GM18858 (cell line): ENCODE results near the gene VASH2.
"Not testable (repeated sequence)": the region's sequence is repeated elsewhere in the genome, so short reads cannot be mapped to it uniquely, and the experiment has no call there.

Source experiments
- ATAC-seq: cut with Tn5 transposase; IDR thresholded peaks from one replicate; pipeline ENCODE4 v1.9.1; 2021; ENCODE audit not compliant: unreplicated experiment

Gene VASH2

DNA sequence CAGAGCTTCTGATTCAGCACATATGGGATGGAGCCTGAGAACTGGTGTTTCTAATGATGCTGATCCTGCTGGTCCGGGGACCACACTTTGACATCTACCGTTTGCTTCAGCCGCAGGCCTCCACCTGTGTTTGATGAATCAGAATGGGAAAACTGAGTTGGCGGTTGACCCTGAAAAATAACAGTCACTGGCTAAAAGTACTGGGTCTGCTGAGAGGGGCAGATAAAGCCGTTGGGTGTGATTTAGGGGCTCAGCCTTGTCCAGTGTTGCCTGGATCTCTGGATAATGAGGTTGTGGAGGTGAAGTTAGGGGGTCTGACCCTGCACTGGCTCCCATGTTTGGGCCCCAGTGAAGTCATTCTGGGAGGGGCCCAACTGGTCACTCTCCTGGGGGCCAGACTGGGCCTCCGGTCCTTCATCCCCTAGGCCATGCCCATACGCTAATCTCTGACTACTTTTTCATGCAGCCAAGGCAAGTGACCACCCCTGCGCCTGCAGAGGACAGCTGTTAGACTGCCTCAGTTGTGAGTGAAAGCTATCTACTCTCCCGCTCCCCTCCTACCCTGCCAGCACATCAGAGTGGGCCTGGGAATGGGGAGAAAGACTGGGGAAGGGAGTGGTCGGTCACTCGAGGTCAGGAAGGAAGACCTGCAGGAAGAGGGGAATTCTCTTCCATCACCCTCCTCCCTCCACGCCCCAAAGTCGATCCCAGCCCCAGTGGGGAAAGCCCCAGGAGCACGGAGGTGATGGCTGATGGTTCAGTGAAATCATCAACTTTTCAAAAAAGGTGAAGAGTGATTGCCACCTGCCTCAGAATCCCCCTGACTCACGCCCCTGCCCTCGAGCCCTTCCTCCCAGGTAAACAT, 27.7 kb downstream of the VASH2 start:
- peak; percentile 34 for ATAC-seq

DNA sequence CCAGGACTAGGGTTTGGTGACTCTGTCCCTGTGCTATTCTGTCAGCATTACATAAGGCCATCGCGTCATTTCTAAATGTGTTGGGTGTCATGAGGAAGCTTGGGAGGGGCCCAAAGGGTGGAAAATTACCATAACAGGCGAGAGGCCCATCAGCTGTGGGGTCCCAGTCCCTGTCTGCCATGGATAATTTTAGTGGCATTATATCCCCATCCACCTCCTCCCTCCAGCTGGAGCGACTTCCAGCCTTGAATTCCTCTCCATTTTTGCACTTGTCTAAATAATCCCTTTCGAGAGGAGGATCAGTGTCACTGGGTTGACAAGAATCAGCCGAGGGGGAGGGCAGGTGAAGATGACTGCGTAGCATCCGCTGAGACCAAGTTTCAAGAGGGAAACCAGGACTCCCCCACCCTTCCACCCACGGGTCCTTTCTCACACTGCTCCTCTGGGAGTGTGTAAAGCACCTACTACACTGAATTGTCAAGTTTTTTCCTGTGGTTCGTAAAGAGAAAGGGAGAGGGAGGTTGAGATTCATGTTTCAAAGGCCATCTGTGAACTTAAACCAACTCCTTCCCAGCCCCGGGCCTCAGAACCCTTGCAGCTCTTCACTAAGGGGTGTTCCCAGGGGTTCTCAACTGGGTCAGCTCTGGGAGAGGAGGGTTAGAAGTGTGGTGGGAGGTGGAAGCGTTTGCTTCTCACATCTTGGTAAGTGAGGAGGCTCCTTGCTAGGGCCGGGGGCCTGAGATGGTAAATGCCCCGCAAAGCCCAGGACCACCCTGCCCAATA, 29.2 kb downstream of the VASH2 start:
- peak; percentile 67 for ATAC-seq

DNA sequence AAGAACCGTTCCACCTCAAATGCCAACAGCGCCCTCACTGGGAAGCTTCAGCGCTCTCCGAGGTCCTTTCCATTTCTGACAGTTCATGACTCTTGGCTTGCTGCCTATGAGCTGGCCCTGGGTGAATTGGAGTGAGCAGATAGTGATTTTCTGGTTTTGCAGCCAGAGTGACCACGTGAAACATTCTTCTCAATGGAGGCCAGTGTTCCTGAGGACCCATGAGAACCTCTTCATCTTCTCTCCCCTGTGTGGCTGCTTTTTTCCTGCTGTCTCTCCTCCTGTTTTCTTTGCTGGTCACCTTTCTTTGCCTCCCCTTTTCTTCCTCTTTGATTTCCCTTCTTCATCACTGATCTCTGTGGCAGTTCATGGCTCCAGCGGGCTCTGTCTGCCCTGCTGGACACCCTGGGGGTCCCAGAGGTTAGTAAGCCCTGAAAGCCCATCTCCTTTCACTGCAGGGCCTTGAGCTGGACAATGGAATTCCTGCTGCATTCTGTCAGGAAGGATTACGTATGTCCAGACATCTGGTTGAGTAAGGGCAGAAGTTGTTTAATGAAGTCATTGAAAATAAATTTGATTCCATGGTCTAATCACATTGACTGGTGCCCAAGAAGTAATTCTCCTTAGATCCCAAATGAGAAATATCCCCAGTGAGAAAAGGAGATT, 29.9 kb downstream of the VASH2 start:
- ATAC-seq: no peak

DNA sequence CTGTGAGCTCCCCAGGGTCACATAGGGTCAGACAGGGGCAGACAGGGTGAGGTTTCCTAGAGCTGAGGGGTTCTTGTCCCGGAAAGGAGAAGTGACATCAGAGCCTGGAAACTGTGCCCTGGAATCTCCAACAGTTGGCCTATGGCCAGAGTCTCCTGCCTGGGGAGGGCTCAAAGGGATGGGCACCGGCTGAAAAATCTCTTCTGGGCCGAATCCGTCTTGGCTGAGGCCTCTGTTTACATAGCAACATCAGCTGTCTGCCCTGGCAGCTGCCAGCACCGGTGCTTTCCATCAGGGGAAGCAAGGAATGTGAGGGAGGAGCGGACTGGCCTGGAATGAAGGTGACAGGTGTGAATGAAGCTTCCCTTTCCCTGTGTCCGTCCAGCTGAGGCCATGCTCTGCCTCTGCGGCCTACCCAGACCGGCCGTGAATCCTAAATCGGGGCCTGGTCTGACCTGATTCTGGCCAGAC, 30.7 kb downstream of the VASH2 start:
- no peak for ATAC-seq

DNA sequence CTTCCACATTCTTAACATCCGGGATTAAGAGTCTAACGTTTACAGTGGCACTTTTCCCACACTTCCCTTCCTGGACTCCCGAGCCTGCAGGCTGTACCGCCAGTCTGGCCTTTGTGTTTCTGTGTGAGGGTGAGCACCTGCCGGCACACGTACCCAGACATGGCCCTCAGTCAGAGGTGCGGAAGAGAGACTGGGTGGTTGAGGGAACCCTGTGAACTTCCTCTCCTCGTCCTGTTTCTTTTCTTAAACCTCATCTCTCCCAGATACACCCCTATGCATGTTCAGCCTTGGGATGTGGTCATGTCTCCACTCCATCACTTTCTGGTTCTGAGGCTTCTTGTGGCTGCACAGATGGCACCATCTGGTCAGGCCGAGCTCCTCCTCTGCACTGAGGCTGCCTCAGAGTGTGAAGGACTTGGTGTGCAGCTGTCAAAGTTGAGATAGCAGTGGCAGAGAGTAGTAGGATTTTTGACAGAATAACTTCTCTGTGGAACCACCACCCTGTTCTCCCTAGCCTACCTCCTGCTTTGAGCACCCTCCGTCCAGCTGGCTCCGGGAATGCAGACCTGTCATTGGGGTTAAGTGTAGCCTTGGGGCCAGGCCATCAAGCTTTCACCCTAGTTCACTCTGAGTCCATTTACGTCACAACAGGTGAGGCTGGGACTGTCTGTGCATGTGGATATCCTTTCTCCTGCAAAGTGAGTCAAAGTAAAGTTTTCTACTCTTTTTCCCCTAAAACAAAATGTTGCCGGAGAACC, 31.4 kb downstream of the VASH2 start:
- ATAC-seq: peak; percentile 45

DNA sequence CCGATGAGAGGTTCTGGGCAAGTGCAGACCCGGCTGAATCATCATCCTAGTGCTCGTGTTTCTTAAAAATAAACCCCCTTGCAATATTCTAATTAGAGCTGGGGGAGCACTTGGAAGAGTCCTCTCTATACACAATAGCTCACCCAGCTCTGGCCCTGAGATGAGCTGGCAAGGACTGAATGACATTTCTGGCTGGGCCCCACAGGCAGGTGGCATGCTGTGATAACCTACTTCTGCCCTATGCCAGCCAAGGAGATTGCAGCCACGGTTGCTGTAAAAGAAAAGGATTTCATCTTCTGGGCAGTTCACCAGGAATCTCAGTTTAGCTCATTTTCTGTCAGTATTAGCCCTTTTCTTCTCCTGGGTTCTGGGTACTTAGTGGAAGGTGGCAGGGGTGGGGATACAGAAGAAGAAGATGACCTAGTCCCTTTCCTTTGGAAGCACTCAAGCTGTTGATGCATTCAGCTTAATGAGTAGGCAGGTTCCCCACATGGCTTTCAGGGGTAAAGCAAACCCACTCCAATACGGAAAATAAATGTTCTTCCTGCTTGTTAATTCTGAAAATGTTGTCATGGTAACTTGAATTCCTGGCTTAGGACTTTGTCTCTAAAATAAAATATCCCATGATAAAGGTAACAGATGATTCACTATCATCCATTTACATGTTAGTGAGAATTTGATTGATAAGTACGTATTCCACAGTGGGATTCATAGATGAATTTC, 32.2 kb downstream of the VASH2 start:
- no peak for ATAC-seq

DNA sequence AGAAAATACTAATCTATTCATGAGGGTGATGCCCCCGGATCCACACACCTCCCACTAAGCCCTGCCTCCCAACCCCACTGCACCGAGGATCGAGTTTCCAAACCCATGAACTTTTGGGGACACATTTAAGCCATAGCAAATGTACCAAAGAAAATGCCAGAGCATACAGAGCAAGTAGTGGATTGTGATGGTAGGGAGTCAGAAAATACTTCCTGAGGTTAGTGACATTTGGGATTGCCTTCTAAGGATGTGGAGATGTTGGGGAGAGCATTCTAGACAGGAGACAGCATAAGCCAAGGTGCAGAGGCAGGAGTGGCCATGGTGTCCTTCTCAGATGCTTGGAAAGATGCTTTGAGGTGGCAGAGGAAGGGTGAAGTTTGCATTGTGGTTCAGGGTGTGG, 33.1 kb downstream of the VASH2 start:
- ATAC-seq: no peak

DNA sequence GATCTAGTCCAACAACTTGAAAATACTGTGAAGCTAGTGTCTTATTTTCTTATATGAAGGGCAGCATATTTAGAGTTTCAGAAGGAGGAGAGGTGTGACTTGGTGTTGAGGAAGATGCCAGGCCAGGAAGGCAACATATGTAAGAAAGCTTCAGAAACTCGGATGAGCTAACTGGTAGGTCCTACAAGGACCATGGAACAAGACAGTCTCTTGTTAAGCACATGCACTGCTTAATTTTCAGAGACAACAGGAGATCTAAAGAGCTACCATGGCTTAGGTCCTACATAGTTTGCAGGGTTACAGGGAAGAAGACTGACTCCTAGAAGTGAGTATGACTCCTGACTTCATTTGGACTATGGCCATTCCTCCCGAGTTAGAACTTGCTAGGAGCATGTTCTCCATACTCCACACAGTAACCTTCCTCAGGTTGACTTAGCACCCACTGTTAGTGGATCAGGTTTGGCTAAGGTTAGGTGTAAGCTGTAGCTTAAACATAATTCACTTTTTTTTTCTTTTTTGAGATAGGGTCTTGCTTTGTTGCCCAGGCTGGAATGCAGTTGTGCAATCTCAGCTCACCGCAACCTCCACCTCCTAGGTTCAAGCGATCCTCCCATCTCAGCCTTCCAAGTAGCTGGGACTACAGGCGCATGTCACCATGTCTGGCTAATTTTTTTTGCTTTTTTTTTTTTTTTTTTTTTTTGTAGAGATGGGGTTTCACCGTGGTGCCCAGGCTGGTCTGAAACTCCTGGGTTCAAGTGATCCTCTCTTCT, 34.4 kb downstream of the VASH2 start:
- no peak for ATAC-seq

DNA sequence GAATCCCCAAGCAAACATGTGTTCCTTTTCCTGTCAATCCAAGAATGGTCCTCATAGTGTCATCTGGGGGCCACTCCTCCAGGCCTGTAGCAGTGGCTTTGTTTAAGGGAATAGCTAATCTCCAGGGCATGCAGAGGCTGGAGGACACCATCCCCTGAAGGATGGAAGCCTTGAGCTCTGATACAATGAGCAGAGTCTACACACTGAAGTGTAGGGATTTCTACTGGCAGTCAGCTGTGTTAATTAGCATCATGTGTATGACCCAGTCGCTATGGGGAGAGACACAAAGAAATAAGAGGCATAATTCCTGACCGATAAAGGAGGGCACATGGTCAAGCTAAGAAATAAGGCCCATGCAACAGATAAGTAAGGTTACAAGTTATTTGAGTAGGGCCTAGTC, 36.2 kb downstream of the VASH2 start:
- ATAC-seq: no peak

DNA sequence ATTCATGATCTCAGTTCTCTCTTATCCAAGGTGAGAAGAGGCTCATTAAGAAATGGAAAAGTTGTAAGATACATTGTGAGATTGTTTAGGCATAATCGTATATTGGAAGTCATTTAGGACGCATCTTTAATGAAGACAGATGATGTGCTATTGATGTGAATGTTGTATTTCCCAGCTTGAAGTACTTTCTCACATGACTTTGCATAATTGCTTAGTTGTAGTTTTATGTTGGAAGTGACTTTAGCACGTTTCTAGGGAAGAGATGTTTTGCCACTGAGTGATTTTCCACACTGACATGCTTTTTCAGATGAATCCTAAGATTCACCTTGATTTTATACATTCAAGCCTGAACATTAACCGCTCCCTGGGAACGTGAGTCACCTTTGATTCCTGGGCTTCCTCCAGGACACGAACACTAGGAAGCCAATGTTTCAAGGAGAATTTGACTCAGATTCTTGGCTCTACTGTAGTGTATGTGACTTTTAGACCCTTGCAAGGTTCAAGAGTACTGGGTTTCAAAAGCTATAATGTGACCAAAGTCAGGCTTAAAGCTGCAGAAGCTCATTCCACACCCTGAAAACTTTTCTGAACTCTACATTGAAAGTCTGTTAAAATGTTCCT, 37.5 kb downstream of the VASH2 start:
- ATAC-seq: no peak

DNA sequence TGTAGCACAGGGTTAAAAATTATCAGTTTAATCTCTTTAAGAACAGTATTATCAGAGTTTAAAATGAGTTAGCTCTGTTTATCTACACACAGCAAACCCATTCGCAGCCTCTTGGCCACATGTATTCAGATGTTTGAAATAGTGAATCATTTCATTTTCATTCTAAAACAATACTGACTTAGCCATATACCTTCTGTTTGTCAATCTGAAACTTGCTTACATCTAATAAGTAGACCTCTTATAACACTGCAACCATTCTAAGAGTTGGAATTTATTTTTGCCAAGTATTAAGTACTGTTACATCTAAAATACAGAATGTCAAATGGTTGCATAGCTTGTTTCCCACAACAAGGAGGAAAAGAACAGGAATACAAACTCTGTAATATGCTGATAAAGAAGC, 39.9 kb downstream of the VASH2 start:
- no peak for ATAC-seq

DNA sequence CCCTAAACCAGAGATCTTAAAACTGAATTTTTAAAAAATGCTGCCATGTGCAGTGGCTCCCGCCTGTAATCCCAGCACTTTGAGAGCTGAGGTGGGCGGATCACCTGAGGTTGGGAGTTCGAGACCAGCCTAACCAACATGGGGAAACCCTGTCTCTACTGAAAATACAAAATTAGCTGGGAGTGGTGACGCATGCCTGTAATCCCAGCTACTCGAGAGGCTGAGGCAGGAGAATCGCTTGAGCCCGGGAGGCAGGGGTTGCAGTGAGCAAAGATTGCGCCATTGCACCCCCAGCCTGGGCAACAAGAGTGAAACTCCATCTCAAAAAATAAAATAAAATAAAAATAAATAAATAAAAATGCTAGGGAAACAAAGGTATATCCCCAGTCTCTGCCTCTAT, 43.6 kb downstream of the VASH2 start:
- ATAC-seq: not testable (repeated sequence)

DNA sequence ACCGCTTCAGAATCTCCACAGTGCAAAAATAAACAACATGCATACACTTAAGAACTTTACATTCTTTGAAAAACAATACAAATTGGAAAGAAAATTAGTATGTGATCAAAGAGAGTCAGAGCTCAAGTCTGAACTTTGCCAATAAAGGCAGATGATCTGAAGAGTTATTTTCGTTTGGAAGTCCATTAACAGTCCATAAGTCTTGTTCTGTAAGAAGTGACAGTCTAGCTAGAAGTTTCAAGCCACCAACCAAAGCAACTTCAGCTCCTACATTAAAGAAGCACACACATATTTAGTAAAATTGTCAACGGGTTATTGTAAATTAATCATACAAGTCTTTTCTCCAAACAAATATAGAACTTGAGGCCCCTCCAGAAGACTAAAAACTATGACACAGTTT, 44.6 kb downstream of the VASH2 start:
- no peak for ATAC-seq

DNA sequence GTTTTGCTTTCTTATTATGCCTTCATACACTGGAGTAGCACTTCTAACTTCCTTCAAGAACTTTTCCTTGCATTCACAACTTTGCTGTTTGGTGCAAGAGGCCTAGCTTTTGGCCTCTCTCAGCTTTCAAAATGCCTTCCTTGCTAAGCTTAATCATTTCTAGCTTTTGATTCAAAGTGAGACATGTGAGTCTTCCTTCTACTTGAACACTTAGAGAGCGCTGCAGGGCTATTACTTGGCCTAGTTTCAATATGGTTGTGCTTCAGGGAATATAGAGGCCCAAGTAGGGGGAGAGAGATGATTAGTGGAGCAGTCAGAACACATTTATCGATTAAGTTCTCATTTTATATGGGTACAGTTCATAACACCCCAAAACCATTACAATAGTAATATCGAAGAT, 52.9 kb downstream of the VASH2 start:
- ATAC-seq: peak; percentile 80

DNA sequence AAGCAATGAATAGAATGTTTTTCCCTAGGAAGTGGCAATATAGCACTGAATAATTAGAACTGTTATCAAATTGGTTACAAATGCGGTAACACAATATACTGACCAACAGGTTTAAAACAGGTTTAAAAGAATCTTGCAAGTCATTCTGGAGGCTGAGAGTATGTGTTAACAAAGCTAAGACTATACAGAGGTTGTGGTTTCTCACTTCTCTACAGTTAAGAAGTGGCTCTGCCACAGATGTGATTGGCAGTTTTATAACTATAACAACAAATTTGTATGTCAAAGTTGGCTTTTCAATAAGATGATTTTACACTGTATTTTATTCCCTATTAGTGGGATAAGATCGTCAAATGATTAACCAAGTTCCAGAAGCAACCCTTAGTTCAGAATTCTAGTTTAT, 58.2 kb downstream of the VASH2 start:
- ATAC-seq: peak; percentile 81

DNA sequence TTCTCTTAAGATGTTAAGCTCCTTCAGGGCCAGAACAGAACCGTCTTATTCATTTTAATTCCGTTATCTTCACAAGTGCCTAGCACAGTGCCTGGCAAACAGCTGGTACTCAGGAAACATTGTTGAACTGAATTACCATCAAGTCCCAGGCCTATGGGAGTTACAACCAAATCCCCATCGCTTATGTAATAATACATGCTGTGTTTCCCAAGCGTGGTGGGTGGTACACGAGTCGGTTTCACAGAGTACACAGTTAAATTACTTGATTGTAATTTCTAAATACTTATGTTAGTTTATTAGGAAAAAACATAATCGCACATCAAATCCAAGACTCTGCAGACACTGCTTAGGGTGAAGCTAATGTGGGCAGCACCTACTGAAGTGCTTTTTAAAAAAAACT, 64.3 kb downstream of the VASH2 start:
- no peak for ATAC-seq

DNA sequence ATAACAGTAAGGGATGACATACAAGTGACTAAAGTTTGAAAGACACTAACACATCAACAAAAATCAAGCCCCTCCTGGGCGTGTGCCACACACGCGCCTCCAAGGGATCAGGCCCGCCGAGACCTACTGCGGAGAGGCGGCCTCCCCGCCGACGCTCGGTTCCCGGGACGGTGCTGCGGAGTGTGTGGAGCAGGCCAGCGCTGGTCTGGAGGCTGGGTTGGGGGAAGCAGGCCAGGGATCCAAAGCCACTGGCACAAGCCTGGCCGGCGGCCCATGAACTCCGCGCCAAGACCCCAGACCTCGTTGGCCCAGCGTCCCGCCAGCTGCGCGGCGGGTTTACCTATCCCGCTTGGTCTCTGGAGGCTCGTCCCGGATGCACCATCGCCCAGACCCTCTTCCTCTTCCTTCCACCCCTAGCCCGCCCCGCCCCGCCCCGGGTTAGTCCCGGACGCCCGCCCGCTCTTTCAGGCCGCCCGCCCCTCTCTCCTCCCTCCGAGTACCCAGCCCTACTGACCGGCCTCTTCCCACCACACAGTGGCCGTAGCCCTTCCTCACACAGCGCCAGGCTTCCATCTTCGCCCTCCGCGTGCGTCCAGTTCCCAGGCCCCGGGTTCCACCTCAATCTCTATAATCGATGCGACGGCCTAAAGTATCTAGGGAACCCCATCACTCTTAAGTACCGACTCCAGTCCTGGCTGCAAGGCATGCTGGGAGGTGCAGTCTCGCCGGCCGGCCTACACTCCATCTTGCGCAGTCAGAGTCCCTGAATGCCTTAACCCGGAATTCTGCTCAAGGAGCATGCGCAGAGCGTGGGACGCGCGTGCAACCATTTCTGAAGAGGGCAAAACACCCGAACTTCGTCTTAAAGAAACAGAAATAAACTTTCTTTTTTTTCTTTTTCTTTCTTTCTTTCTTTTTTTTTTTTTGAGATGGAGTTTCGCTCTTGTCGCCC, 65.0 kb downstream of the VASH2 start, which contains the start of gene ANGEL2:
Gene ANGEL2 (minus strand): TSS at position 769 of the 952 bp plus-strand sequence. CDS start 196 bp downstream, at position 573.
- peak; percentile 87 for ATAC-seq
